Measurements from ENCODE around the gene CDK2.

DNA sequence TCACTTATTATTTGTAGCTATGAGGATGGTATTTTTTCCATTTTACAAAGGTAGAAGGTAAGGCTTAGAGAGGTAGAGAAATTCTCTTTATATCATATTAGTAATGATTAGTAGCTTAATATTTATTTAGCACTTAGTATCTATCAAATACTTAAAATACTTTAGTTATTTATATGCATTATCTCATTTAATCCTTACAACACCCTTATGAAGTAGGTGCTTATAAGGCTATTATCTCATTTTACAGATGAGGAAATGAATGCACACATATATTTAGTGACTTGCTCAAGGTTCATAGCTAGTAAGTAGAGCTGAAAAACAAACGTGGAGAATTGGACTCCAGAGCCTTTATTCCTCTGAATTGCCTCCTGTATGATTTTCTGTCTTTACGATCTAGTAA lies 18.2 kb downstream of the CDK2 start:
- TF ChIP-seq, protein P1, sequence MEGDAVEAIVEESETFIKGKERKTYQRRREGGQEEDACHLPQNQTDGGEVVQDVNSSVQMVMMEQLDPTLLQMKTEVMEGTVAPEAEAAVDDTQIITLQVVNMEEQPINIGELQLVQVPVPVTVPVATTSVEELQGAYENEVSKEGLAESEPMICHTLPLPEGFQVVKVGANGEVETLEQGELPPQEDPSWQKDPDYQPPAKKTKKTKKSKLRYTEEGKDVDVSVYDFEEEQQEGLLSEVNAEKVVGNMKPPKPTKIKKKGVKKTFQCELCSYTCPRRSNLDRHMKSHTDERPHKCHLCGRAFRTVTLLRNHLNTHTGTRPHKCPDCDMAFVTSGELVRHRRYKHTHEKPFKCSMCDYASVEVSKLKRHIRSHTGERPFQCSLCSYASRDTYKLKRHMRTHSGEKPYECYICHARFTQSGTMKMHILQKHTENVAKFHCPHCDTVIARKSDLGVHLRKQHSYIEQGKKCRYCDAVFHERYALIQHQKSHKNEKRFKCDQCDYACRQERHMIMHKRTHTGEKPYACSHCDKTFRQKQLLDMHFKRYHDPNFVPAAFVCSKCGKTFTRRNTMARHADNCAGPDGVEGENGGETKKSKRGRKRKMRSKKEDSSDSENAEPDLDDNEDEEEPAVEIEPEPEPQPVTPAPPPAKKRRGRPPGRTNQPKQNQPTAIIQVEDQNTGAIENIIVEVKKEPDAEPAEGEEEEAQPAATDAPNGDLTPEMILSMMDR (IDR thresholded peaks at IDR 0.05) = no peak
- no peak for TF ChIP-seq POLR2A (IDR thresholded peaks at IDR 0.05)
